H1 (cell line): Measurements from ENCODE around the gene MAK. TPM values are rescaled to one million over a fixed set of nuclear protein-coding genes. Genes with fewer than 3 reads are reported as not detected.

ENCODE experiments used
- CBX8 ChIP-seq: fragments of 300-800, 300-1000 bp; sonication (generic); IDR thresholded peaks from 2 replicates; pipeline ENCODE4 v1.7.1; 2016; ENCODE audit warnings: low read depth, low read length, borderline replicate concordance
- CHD7 ChIP-seq: fragments of 300-600 bp; sonication (generic); IDR thresholded peaks from 2 replicates; pipeline ENCODE4 v1.7.1; 2012; ENCODE audit warnings: low read length, moderate library complexity, mild to moderate bottlenecking, inconsistent platforms; ENCODE audit not compliant: insufficient replicate concordance
- HDAC6 ChIP-seq: IDR thresholded peaks from one replicate; pipeline ENCODE4 v1.7.1; 2012; ENCODE audit warnings: low read depth, mild to moderate bottlenecking, inconsistent platforms, low read length, moderate library complexity
- NANOG ChIP-seq: IDR thresholded peaks from 2 replicates; pipeline ENCODE4 v1.6.1; 2011; ENCODE audit warnings: low read length, low read depth, mild to moderate bottlenecking, inconsistent platforms; ENCODE audit not compliant: insufficient read depth, poor library complexity, severe bottlenecking
- polyA plus RNA-seq, 7 experiments: library from polyadenylated mRNA; depleted of rRNA in 3 of 7; stranded (reverse) in 5 of 7; unstranded in 2 of 7; fragments of >200 nt in 5 of 7; fragments of 200-250 nt in 2 of 7; gene quantifications; 1 replicate in 5 of 7; 2 replicates in 1 of 7; 4 replicates in 1 of 7; pipeline versions ENCODE4 v1.2.1 to v1.2.3, GENCODE V29; 2011 to 2013; ENCODE audit warnings: missing spikeins in 2 of 7, mixed read lengths in 2 of 7
- total RNA-seq: library from RNA; stranded (reverse); fragmentation: NEBNext Ultra II Directional; extraction: Animal tissue kit (Norgen Biotek cat#: 25700); gene quantifications from 2 replicates; pipeline ENCODE4 v1.2.1, GENCODE V29; 2021

MAK gene
- total and polyA plus RNA-seq, 2 of the 8 experiments (the other 6 are each of a cell fraction or from before 2014, with no cell fraction given): 0.08 to 0.37 TPM

DNA sequence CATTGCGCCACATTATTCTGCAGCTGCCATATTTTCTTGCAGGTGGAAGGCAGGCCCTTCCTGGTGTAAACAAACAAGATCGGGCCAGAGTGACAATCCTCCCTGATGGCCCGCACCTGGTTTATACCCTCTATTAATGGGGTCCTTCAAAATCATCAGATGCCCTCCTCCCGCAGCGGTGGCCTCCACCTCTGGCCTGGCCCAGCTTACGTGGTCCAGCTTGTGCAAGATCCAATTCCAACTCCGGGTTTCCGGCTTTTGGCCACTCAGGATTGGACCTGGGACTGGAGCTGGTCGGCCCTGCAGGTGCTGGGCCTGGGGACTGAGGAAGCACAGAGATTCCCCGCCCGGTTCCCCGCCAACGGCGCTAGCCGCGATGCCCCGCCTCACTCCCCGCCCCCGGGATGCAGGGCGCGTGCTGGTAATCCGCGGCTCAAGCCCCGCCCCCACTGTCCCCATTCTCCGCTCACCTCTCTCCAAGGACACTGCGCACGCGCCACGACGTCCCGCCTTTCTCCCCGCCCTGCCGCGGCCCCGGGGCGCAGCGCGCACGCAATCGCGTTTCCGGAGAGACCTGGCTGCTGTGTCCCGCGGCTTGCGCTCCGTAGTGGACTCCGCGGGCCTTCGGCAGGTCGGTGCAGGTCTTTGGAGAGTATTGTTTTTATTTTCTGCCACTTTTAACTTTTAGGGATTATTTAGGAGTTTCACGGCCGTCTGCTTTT, 90.9 kb downstream of the MAK start, which contains the start of gene TMEM14B (continued):
- TF ChIP-seq CHD7: no peak
- no peak for TF ChIP-seq NANOG
- TF ChIP-seq HDAC6: no peak
- TF ChIP-seq CBX8: no peak
